ENCODE measurements around the gene BAG2. TPM values are rescaled to one million over a fixed set of nuclear protein-coding genes. Genes with fewer than 3 reads are reported as not detected.

The BAG2 gene
- total RNA-seq, 3 donors from 2014 or later: 2.2 to 4.9 (median 4.2) TPM

GRCh38 chr6:57183336-57183735, 11.2 kb downstream of the BAG2 start:
- Histone ChIP-seq H3K27me3 (no peaks in the 10 kb centered on the region), H3K9me3 (no peaks in the 10 kb centered on the region), H3K4me1 (no peaks in the 10 kb centered on the region), H3K4me3 (no peak overlapping the region), H3K36me3 (no peaks in the 10 kb centered on the region), H3K27ac (no peak overlapping the region)
- intact Hi-C loops (cut with DNase I; ENCODE audit: low total_unique reads): no loop called here
- no peak for TF ChIP-seq POLR2A (IDR thresholded peaks at IDR 0.05)
- no peak for DNase-seq (ENCODE audit: low spot score in 2 of 2)

GRCh38 chr6:57190140-57190539, 18.0 kb downstream of the BAG2 start:
- no peak for TF ChIP-seq CTCF (IDR thresholded peaks at IDR 0.05)
- TF ChIP-seq POLR2AphosphoS5 (IDR thresholded peaks at IDR 0.05): no peak
- no peak for TF ChIP-seq POLR2A (IDR thresholded peaks at IDR 0.05)
- no peak for DNase-seq (ENCODE audit: low spot score in 2 of 2)
- Histone ChIP-seq H3K27ac (no peak overlapping the region), H3K9me3 (no peaks in the 10 kb centered on the region), H3K27me3 (no peaks in the 10 kb centered on the region), H3K4me1 (no peaks in the 10 kb centered on the region), H3K4me3 (no peak overlapping the region), H3K36me3 (no peaks in the 10 kb centered on the region)
- intact Hi-C loops (cut with DNase I; ENCODE audit: low total_unique reads): no loop called here

- Histone ChIP-seq H3K27ac (no peak overlapping the region), H3K36me3 (no peaks in the 10 kb centered on the region), H3K9me3 (no peaks in the 10 kb centered on the region), H3K4me3 (no peak overlapping the region), H3K27me3 (no peaks in the 10 kb centered on the region), H3K4me1 (no peaks in the 10 kb centered on the region)
- intact Hi-C loops (cut with DNase I; ENCODE audit: low total_unique reads): no loop called here
- TF ChIP-seq POLR2A (IDR thresholded peaks at IDR 0.05): no peak
- no peak for TF ChIP-seq CTCF (IDR thresholded peaks at IDR 0.05)
- no peak for TF ChIP-seq POLR2AphosphoS5 (IDR thresholded peaks at IDR 0.05)
- no peak for DNase-seq (ENCODE audit: low spot score in 2 of 2)
These were observed 21.1 kb downstream of the BAG2 start for GRCh38 chr6:57193177-57193576.

GRCh38 chr6:57195457-57195856, 23.3 kb downstream of the BAG2 start:
- Histone ChIP-seq H3K9me3 (no peaks in the 10 kb centered on the region), H3K27ac (no peak overlapping the region)

GRCh38 chr6:57198926-57199636, 27.0 kb downstream of the BAG2 start:
- Histone ChIP-seq H3K4me1 (no peaks in the 10 kb centered on the region), H3K36me3 (no peaks in the 10 kb centered on the region), H3K27ac (no peak overlapping the region), H3K4me3 (no peak overlapping the region), H3K27me3 (no peaks in the 10 kb centered on the region), H3K9me3 (no peaks in the 10 kb centered on the region)
- TF ChIP-seq POLR2A (IDR thresholded peaks at IDR 0.05): no peak
- no peak for TF ChIP-seq POLR2AphosphoS5 (IDR thresholded peaks at IDR 0.05)
- no peak for TF ChIP-seq CTCF (IDR thresholded peaks at IDR 0.05)
- no peak for DNase-seq (ENCODE audit: low spot score in 2 of 2)
- intact Hi-C loops (cut with DNase I; ENCODE audit: low total_unique reads): no loop called here

More at GRCh38 chr6:57195457-57195856, 23.3 kb downstream of the BAG2 start:
- Histone ChIP-seq H3K36me3 (no peaks in the 10 kb centered on the region), H3K27me3 (no peaks in the 10 kb centered on the region), H3K4me3 (no peak overlapping the region), H3K4me1 (no peaks in the 10 kb centered on the region)
- TF ChIP-seq CTCF (IDR thresholded peaks at IDR 0.05) (no peak), POLR2AphosphoS5 (IDR thresholded peaks at IDR 0.05) (no peak), POLR2A (IDR thresholded peaks at IDR 0.05) (no peak)
- no peak for DNase-seq (ENCODE audit: low spot score in 2 of 2)
- intact Hi-C loops (cut with DNase I; ENCODE audit: low total_unique reads): no loop called here

Measured in breast epithelium (tissue), 4 donors.